ENCODE results near the gene CXCL12. TPM values are rescaled to one million over a fixed set of nuclear protein-coding genes. Genes with fewer than 3 reads are reported as not detected.

The CXCL12 gene
- total RNA-seq, 4 donors from 2014 or later: 6.7 to 65.2 (median 13.9) TPM

GRCh38 chr10:44424957-44425356, 40.1 kb upstream of the CXCL12 start:
- Histone ChIP-seq H3K4me1 (no peaks in the 10 kb centered on the region), H3K36me3 (no peaks in the 10 kb centered on the region), H3K27me3 (no peaks in the 10 kb centered on the region), H3K27ac (no peak overlapping the region), H3K9me3 (no peaks in the 10 kb centered on the region), H3K4me3 (no peak overlapping the region)
- DNase-seq: no peak
- no peak for TF ChIP-seq POLR2A (IDR thresholded peaks at IDR 0.05)
- TF ChIP-seq, protein P1, sequence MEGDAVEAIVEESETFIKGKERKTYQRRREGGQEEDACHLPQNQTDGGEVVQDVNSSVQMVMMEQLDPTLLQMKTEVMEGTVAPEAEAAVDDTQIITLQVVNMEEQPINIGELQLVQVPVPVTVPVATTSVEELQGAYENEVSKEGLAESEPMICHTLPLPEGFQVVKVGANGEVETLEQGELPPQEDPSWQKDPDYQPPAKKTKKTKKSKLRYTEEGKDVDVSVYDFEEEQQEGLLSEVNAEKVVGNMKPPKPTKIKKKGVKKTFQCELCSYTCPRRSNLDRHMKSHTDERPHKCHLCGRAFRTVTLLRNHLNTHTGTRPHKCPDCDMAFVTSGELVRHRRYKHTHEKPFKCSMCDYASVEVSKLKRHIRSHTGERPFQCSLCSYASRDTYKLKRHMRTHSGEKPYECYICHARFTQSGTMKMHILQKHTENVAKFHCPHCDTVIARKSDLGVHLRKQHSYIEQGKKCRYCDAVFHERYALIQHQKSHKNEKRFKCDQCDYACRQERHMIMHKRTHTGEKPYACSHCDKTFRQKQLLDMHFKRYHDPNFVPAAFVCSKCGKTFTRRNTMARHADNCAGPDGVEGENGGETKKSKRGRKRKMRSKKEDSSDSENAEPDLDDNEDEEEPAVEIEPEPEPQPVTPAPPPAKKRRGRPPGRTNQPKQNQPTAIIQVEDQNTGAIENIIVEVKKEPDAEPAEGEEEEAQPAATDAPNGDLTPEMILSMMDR (IDR thresholded peaks at IDR 0.05): no peak

GRCh38 chr10:44424298-44424697, 39.4 kb upstream of the CXCL12 start:
- no peaks in the 10 kb centered on the region for H3K27me3 ChIP-seq
- no peak overlapping the region for H3K4me3 ChIP-seq
- TF ChIP-seq, protein P1 (IDR thresholded peaks at IDR 0.05): no peak
- TF ChIP-seq POLR2A (IDR thresholded peaks at IDR 0.05): no peak
- H3K36me3 ChIP-seq: no peaks in the 10 kb centered on the region
- DNase-seq: no peak
- H3K9me3 ChIP-seq: no peaks in the 10 kb centered on the region
- no peaks in the 10 kb centered on the region for H3K4me1 ChIP-seq
- no peak overlapping the region for H3K27ac ChIP-seq

DNA sequence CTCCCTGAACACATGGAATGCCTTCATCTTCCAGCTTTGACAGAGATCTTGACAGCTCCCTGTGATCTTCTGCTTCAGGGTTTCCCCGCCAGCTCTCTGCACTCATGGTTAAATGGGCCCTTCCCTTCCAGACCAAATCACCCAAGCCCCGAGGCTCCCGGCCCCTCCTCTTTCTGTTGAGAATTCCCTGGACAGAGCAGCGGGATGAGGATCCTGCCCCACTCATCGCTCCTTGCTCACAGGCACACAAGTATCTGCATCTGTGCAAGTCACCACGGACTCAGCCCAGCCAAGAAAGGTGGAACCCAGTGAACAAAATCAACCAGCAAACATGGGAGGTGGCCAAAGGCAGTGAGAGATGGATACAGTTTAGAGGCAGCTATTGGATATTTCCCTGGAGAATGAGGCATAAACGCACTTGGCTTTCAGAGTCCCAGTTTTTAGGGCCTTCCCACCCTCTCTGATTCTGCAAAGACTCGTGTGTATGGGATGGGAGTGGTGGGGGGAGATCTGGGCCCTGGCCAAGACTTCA, 37.7 kb upstream of the CXCL12 start:
- H3K27me3 ChIP-seq: no peaks in the 10 kb centered on the region
- TF ChIP-seq POLR2A (IDR thresholded peaks at IDR 0.05): no peak
- TF ChIP-seq, protein P1 (IDR thresholded peaks at IDR 0.05): no peak
- H3K4me1 ChIP-seq: no peaks in the 10 kb centered on the region
- no peak overlapping the region for H3K4me3 ChIP-seq
- no peaks in the 10 kb centered on the region for H3K9me3 ChIP-seq
- H3K36me3 ChIP-seq: no peaks in the 10 kb centered on the region
- no peak overlapping the region for H3K27ac ChIP-seq
- DNase-seq: peak in 1 of 3 donors; percentile 31

DNA sequence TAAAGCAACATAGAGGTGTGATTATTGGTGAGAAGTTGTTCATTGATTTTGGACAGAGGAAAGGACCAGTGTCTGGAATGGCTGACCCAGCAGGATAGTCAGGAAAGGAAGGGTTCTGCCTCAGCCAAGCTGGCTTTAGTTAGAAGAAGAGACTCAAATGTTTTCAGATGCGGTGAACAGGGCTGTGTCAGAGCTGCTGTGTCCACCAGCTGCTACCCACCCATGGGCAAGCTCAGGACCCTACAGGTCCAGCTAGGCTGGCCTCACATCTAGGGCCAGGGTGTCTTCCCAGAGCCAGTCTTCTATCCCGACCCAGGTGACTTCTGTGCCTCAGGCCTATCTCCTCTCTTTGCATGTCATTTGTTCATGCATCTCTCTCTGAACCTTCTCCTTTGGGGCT, 37.3 kb upstream of the CXCL12 start:
- H3K4me1 ChIP-seq: no peaks in the 10 kb centered on the region
- no peak for DNase-seq
- no peaks in the 10 kb centered on the region for H3K9me3 ChIP-seq
- no peaks in the 10 kb centered on the region for H3K27me3 ChIP-seq
- H3K27ac ChIP-seq: no peak overlapping the region
- H3K36me3 ChIP-seq: no peaks in the 10 kb centered on the region
- no peak overlapping the region for H3K4me3 ChIP-seq
- TF ChIP-seq POLR2A (IDR thresholded peaks at IDR 0.05): no peak
- TF ChIP-seq, protein P1 (IDR thresholded peaks at IDR 0.05): no peak

- Histone ChIP-seq H3K36me3 (no peaks in the 10 kb centered on the region), H3K4me1 (no peaks in the 10 kb centered on the region), H3K9me3 (no peaks in the 10 kb centered on the region), H3K27ac (no peak overlapping the region), H3K27me3 (no peaks in the 10 kb centered on the region), H3K4me3 (no peak overlapping the region)
- no peak for TF ChIP-seq POLR2A (IDR thresholded peaks at IDR 0.05)
- TF ChIP-seq, protein P1 (IDR thresholded peaks at IDR 0.05): no peak
- DNase-seq: no peak
Measured at GRCh38 chr10:44419790-44420549, 35.1 kb upstream of the CXCL12 start.
